Measurements from ENCODE around the gene CDKN2B-AS1.

CDKN2B-AS1 gene

DNA sequence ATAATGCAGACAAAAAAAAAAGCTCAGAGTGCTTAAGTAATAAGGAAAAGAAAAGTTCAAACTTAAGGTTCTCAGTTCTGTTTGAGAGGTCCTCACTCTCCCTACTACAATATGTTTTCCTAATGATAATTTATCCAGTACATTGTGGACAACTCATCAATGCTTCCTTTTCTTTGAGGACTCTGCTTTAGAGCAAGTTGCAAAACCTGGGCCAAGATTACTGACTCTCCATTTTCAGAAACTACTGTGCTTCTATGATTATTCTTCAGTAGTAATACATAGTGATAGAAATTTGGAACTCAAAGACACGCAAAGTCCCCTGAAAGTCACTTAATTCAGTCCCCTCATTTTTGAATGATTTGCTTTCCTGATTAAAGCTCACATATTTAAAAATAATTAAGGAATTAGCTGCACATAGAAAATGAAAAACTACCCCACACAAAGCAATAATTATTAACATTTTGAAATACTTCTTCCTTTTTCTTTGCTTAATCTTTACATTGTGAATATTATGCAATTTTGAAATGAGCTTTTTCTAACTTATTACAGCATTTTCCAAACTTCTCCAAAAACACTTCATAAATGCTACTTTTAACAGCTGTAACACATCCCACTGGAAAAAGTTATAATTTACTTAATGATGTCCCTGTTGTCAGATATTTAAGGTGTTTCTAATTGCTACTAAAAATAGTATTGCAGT is 11.6 kb upstream of the CDKN2B-AS1 start:
- no peak for DNase-seq (ENCODE audit: low read depth, low spot score)

DNA sequence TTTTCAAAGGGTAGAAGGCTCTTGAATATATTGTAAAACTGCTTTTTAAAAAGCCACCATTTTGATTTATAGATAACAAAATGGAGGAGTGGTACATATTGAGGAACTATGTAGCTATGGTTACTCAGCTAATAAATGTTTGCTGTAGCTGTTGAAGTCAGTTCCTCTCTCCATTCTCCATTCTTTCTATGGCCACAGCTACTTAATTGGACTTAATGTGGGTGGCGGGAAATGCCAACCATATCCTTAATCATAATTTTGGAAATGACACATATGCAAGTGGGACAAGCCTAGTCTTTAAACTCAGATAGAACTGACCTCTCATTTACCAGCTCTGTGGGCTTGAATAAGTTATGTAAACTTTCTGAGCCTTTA is 11.0 kb upstream of the CDKN2B-AS1 start:
- no peak for DNase-seq (ENCODE audit: low read depth, low spot score)

DNA sequence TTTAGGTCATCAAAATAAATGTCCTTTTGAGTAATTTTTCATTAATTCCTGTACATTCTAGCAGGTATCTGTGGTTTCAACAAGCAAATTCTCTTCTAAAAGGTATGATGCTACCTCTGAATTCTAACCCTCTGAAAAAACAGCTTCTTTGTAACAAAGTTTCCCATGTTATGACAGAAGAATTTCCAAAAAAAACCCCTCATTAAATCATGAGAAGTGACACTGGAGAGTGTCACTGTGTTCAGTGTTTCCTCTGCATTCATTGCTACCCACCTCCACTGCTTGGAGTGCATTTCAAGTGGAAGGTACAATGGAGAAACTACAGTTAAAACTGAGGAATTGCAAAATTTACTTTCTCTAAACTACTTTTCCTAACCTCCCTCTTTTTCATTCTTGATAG is 10.5 kb upstream of the CDKN2B-AS1 start:
- no peak for DNase-seq (ENCODE audit: low read depth, low spot score)

DNA sequence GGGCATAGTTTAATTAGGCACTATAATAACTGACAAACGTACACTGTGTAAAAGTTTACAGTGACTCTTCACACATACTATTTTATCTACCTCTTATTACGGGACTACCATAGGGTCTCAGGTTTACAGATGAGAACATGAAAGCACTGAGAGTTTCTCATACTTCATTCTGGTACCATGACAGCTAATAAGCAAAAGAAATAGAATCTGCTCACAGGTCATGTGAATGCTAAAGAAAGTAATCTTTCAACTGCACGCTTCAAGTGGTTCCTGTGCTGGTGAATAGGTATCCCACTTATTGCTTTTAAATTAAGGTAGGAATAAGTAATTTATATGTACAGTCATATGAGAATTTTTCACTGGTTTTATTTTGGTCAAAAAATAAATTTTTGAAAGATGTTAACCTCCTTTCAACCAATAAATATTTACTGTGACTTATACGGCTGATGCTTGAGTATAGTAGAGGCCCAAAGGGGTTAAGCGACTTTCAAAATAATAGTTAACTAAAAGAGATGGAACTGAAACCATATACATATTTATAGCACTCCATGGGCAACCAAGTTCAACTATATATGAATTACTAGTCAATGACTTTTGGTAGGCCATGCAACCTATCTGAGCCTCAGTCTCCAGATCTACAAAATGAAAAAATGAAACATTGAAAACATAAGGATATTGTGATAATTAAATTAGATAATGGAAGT is 8.5 kb upstream of the CDKN2B-AS1 start:
- DNase-seq (ENCODE audit: low read depth, low spot score) = no peak

DNA sequence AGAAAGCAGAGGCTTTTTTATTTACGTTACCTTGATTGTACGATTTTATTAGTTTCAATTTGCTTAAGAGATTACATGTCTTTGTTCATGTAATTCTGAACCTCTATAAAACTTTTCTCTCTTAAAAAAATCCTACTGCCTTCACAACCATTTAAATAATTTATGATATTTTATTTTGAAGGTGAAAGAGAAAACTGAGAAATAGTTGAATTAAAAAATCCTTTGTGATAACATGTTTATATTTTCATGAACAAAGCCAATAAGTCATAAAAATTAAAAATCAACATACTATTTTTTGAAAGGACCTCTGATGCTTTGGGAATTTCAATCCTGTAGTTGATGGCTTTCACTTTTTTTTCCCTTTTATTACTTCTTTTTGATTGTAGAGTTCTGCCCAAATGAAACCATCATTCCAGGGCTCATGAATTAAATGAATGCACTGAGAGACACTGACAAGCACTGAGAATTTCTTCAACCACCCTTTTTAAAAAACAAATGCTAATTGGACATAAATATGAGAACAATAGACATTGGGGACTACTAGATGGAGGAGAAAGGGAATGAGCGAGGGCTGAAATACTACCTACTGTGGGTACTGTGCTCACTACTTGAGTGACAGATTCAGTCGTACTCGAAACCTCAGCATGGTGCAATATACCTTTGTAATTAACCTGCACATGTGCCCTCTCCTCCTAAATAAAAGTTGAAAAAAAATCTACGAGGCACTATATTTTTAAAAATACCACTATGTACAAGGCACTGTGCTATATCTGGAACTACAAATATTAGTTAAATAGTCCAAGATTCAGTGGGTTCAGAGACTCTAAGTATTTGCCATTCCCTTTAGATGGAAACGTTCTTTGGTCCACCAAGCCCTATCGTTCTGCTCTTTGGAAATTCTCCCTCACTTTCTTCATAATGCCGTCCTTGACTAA is 6.3 kb upstream of the CDKN2B-AS1 start:
- DNase-seq (ENCODE audit: low read depth, low spot score) = no peak

DNA sequence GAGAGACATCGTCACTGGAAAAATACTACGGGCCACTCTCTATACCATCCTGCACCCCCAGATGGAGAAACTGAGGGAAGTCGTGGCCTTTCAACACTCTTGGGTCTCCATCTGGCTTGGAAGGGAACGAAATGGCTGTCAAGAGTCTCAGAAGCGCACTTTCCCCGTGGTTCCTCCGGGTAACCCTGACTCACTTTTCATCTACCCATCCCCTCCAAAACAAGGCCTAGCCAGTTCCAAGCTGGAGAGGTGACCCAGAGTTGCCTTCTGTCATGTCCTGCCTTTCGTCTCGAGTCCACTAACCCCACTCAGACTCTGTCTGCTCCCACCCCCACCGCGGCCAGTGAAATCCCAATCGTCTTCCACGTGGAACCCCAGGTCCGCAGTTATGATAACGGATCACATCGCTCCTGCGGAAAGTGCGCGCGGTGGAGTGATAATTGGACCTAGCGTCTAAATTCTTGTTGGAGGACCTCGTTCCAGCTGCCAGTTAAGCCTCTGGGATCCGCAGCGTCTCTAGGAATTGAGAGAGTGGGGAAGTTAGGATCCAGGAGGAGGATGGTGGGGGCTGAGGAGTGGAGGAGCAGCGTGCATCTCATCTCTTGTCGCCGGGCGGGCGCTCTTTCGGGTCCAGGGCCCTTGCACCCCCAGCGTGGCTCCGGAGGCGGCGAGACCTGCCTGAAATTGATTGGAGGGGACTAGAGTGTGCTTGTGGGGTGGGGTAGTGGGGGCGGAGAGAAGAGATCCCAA is 5.0 kb upstream of the CDKN2B-AS1 start:
- DNase-seq (ENCODE audit: low read depth, low spot score) = no peak

DNA sequence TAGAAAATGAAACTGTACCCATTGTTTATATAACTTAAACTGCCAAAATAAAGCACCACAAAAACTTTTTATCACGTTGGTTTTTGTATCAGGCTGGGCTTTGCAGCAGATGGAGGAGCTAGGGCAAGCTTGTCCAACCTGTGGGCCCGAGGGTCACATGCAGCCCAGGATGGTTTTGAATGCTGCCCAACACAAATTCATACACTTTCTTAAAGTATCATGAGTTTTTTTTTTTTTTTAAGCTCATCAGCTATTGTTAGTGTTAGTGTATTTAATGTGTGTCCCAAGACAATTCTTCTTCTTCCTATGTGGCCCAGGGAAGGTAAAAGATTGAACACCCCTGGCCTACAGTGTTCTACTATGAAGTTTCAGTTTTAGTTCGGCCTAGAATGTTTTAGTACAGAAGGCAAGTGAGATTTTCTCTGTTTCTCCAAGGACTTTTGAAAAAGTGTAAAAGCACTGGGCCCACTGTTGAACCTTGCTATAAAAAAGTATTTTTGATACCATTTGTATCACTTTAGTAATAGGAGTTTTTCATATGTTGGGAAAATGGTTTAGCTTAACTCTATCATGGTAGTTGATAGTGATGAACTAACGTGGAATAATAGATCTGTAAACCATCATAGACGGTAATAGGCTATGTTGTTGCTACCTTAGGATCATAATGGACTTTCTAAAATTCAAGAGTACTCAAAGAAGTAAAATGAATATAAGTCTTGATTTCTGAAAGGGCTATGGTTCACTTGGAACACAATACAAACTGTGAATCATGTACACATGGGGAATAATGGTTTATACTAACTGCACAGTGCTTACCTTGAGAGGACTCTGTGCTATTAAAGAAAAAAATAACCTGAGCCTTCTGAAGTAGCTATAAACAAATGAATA is 3.3 kb upstream of the CDKN2B-AS1 start:
- no peak for DNase-seq (ENCODE audit: low read depth, low spot score)

DNA sequence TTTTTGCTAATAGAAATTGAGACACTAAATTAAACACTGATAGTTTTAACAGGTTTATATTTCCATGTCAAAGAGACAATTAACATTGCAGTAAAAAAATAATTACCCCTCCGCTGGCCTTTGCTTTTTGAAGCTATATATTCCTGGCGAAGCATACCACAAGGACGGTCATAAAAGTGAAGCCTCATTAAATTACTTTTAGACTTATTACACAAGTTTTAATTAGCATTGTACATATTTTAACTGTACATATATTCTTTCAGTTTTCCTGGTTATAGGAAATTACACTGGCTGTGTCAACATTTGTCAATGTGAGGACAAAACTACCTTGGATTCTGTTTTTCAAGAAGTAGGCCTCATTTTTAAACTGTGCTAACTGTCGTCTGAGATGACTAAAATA is 1.6 kb upstream of the CDKN2B-AS1 start:
- no peak for DNase-seq (ENCODE audit: low read depth, low spot score)

DNA sequence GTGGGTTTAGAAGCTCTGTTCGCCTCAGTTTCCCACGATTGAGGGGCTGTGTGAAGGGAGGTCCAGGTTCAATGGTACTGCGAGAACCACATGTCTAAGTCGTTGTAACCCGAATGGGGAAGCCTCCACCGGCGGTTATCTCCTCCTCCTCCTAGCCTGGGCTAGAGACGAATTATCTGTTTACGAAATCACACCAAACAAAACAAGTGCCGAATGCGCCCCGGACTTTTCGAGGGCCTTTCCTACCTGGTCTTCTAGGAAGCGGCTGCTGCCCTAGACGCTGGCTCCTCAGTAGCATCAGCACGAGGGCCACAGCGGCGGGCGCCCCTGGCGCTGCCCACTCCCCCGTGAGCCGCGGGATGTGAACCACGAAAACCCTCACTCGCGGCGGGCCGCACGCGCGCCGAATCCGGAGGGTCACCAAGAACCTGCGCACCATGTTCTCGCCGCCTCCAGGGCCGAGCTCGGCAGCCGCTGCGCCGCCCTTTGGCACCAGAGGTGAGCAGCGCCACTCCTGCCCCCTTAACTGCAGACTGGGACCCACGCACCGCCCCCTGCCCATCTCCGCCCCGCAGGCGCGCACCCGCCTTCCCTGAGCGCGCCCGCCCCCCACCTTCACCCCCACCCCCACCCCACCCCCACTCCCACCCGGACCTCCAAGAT is 567 bp upstream of the CDKN2B-AS1 start, which contains the start of gene CDKN2A:
CDKN2A (minus strand) TSS at position 500 of the 663 bp plus-strand sequence.
- DNase-seq (ENCODE audit: low read depth, low spot score) = no peak

DNA sequence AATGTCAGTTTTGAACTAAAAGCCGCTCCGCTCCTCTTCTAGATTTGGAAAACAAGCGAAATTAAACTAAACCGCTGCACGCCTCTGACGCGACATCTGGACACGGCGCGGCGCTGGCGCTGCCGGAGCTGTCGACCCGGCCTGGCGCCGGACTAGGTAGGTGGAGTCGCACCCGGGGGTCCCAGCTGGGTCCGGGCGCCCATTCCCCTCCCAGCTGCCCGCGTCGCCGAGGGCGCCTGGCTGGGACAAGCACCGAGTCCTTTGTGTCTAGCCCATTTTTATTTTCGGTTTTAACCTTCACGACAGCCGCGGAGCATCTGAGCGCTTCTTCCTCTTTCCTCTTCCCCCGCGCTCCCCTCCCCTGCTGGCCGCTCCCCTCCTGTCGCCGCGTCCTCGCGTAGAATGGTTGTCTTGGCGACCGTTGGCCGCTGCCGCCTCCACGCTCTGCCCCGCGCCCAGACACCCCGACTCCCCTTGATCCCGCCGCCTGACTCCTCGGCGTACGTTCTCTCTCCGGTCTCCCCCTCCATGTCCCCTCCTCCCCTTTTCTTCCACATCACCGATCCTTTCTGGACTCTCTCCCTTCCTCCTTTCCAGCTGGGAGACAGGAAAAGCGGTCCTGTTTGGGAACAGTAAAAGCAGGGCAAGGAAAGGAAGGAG is 545 bp downstream of the CDKN2B-AS1 start:
- no peak for DNase-seq (ENCODE audit: low read depth, low spot score)

DNA sequence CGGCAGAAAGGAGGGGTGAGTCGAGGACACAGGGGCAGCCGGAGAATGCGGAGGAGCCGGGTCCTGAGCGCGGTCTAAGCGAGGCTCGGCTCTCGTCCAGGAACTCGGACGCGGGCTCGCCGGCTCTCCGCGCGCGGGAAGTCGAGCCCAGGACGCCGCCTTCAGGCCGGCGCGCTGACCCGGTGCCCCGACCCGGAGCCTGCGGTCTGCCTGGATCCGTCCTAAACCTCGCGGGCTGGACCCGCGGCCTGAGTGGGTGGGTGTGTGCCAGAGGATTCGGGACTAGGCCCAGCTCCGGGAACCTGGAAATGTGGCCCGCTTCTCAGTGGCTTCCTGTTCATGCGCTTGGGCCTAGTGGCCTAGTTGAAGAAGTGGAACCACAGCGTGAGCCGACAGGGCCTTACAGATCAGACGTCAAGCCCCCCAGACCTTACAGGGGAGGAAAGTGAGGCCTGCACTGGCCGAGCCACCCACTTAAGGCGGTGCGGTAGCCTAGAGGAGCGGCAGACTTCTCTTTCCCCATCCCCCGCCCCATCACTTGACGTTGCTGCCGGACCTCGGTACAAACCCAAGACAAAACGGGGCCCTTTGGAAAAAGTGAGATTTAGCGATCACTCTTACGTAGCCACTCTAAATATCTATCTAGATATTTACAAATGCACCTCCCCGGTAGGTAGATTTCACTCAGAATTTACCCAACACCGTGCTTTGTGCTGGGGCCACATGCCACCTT is 1.2 kb downstream of the CDKN2B-AS1 start:
- DNase-seq (ENCODE audit: low read depth, low spot score) = no peak

DNA sequence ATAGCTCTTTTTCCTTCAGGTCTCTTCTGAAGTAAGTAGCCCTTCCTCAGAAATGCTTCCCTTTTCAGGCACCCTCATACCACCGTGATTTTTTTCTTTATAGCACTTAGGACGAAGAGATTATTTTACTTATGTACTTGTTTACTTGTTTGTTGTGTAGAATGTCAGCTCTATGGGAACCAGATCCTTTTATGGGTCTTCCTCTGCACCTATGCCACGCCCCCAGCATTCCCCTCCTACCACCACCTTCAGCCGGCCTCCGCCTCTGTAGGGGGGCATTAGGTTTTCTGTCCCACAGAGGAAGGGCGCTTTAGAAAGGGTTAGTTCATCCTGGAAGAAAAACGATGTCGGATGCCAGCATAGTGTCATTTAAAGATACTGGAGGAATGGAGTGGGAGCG is 1.8 kb downstream of the CDKN2B-AS1 start:
- no peak for DNase-seq (ENCODE audit: low read depth, low spot score)

DNA sequence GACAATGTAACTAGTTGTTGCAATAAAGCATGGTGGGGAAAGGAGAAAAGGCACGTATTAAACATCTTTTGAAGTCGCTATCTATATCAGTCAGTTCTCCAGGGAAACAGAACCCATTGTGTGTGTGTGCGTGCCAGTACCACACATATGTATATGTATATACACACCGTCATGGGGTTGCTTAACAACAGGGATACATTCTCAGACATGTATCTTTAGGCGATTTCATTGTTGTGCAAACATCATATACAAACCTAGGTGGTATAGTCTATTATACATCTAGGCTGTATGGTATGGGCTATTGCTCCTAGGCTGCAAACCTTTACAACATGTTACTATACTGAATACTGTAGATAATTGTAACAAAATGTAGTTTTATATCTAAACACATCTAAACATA is 2.3 kb downstream of the CDKN2B-AS1 start:
- DNase-seq (ENCODE audit: low read depth, low spot score) = no peak

DNA sequence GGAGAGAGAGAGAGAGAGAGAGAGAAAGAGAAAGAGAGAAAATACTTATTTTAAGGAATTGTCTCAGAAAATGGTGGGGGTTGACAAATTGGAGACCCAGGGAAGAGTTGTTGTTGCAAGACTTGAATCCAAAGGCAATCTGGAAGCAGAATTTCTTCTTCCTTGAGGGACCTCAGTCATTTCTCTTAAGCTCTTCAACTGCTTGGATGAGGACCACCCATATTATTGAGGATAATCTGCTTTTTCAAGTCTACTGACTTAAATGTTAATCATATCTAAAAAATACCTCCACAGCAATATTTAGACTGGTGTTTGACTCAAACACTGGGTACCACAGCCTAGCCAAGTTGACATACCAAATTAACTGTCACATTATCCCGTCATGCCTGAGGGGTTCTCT is 2.9 kb downstream of the CDKN2B-AS1 start:
- no peak for DNase-seq (ENCODE audit: low read depth, low spot score)

DNA sequence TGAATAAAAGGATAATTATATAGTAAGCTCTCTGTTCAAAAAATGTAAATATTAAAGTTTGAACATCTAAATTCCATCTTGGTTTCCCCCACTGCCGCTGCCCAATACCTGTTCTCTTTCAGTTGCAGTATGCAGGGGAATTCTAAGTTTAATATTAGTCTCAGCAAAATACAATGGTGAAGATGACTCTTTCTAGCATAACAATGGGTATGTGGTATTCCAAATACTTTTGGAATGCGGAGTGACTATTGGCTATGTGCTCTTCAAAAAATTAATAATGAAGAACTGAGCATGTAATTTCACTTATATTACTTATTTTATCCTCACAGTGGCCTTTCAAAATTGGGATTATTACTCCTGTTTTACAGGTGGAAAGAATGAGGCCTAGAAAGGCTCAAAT is 3.4 kb downstream of the CDKN2B-AS1 start:
- DNase-seq (ENCODE audit: low read depth, low spot score) = no peak

DNA sequence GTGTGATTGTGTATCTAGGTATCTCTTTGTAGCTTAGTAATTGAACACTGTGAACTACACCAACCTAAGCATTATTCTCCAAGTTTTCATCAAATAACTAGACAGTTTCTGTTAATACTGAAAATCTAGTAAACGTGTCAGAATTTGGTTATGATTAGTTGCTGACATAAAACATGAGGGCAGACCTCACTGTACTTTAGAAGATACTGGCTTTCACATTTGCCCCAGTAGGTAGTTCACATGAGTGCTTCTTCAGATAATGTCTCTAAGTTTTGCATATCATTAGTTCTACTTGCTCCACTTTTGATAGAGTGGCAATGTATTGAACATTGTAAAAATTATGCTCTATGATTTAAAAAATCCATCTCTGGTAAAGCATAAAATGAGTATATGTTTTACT is 7.4 kb downstream of the CDKN2B-AS1 start:
- no peak for DNase-seq (ENCODE audit: low read depth, low spot score)

DNA sequence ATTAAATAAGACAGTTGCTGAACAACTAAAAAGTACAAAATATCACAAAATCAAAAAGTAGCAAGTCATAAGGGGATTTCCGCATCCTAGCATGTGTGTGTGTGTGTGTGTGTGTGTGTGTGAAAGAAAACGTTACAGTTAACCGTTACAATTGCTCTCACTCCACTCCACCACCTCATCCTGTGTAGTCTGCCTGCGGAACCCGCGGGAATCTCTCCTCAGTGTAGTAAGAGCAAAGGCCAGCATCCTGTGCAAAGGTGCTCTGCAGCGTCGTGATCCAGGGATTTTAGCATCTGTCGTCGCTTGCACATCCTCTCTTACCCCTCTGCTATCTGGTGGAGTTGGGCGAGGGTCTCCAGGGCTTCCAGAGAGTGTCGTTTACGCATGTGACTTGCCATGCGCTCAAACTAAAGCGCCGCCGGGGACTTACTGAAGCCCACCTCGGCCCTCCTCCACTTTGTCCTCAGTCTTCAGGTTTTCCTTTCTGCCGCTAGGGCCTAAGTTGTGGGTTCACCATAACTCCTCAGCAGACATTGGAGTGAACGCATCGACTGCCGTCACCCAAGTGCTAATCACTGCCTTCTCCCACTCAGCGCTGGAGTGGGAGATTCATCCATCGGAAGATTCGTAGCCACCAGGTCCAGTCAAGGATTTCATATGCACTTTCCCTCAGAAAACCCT is 10.6 kb downstream of the CDKN2B-AS1 start:
- DNase-seq (ENCODE audit: low read depth, low spot score) = no peak
